ENCODE measurements around the gene ZNF521. TPM values are rescaled to one million over a fixed set of nuclear protein-coding genes. Genes with fewer than 3 reads are reported as not detected.

ZNF521 gene
- total RNA-seq, 1 donor from 2014 or later = not detected

GRCh38 chr18:25146512-25146910, 205.5 kb downstream of the ZNF521 start:
- Mint-ChIP-seq H3K4me1 (ENCODE audit: low read depth) (no peaks in the 10 kb centered on the region), H3K27ac (no peak overlapping the region), H3K27me3 (ENCODE audit: low read depth) (peaks cover 1% of the 10 kb centered on the region), H3K9me3 (no peaks in the 10 kb centered on the region), H3K36me3 (ENCODE audit: low read depth) (no peaks in the 10 kb centered on the region), H3K4me3 (ENCODE audit: low read depth) (no peak overlapping the region)
- intact Hi-C loops (cut with micrococcal nuclease) = no loop called here
- no peak for DNase-seq (ENCODE audit: low spot score)

- H3K4me3 Mint-ChIP-seq (ENCODE audit: low read depth) = no peak overlapping the region
- H3K27ac Mint-ChIP-seq = no peak overlapping the region
- peaks cover 4% of the 10 kb centered on the region for H3K27me3 Mint-ChIP-seq (ENCODE audit: low read depth)
- no peaks in the 10 kb centered on the region for H3K4me1 Mint-ChIP-seq (ENCODE audit: low read depth)
- DNase-seq (ENCODE audit: low spot score) = no peak
- intact Hi-C loops (cut with micrococcal nuclease) = no loop called here
- no peaks in the 10 kb centered on the region for H3K9me3 Mint-ChIP-seq
- no peaks in the 10 kb centered on the region for H3K36me3 Mint-ChIP-seq (ENCODE audit: low read depth)
Observed at GRCh38 chr18:25145731-25146511, 206.0 kb downstream of the ZNF521 start.

- DNase-seq (ENCODE audit: low spot score) = no peak
- Mint-ChIP-seq H3K4me1 (ENCODE audit: low read depth) (no peaks in the 10 kb centered on the region), H3K27me3 (ENCODE audit: low read depth) (peaks cover 5% of the 10 kb centered on the region), H3K9me3 (no peaks in the 10 kb centered on the region), H3K4me3 (ENCODE audit: low read depth) (no peak overlapping the region), H3K36me3 (ENCODE audit: low read depth) (no peaks in the 10 kb centered on the region), H3K27ac (no peak overlapping the region)
- intact Hi-C loops (cut with micrococcal nuclease) = no loop called here
Observed at GRCh38 chr18:25144820-25145219, 207.1 kb downstream of the ZNF521 start.

GRCh38 chr18:25141886-25142285, 210.1 kb downstream of the ZNF521 start:
- H3K9me3 Mint-ChIP-seq = no peaks in the 10 kb centered on the region
- H3K4me1 Mint-ChIP-seq (ENCODE audit: low read depth) = no peaks in the 10 kb centered on the region
- intact Hi-C loops (cut with micrococcal nuclease) = no loop called here
- peaks cover 5% of the 10 kb centered on the region for H3K27me3 Mint-ChIP-seq (ENCODE audit: low read depth)
- no peak overlapping the region for H3K27ac Mint-ChIP-seq
- DNase-seq (ENCODE audit: low spot score) = no peak
- H3K4me3 Mint-ChIP-seq (ENCODE audit: low read depth) = no peak overlapping the region
- H3K36me3 Mint-ChIP-seq (ENCODE audit: low read depth) = no peaks in the 10 kb centered on the region

GRCh38 chr18:25141399-25141798, 210.6 kb downstream of the ZNF521 start:
- no peaks in the 10 kb centered on the region for H3K36me3 Mint-ChIP-seq (ENCODE audit: low read depth)
- peaks cover 5% of the 10 kb centered on the region for H3K27me3 Mint-ChIP-seq (ENCODE audit: low read depth)
- intact Hi-C loops (cut with micrococcal nuclease) = no loop called here
- DNase-seq (ENCODE audit: low spot score) = no peak
- H3K9me3 Mint-ChIP-seq = no peaks in the 10 kb centered on the region
- no peak overlapping the region for H3K4me3 Mint-ChIP-seq (ENCODE audit: low read depth)
- H3K4me1 Mint-ChIP-seq (ENCODE audit: low read depth) = no peaks in the 10 kb centered on the region
- no peak overlapping the region for H3K27ac Mint-ChIP-seq

GRCh38 chr18:25140962-25141308, 211.0 kb downstream of the ZNF521 start:
- Mint-ChIP-seq H3K4me3 (ENCODE audit: low read depth) (no peak overlapping the region), H3K27ac (no peak overlapping the region), H3K27me3 (ENCODE audit: low read depth) (peaks cover 5% of the 10 kb centered on the region)

GRCh38 chr18:25140124-25140961, 211.6 kb downstream of the ZNF521 start:
- H3K9me3 Mint-ChIP-seq = no peaks in the 10 kb centered on the region
- no peak overlapping the region for H3K27ac Mint-ChIP-seq
- no peaks in the 10 kb centered on the region for H3K4me1 Mint-ChIP-seq (ENCODE audit: low read depth)
- intact Hi-C loops (cut with micrococcal nuclease) = no loop called here
- DNase-seq (ENCODE audit: low spot score) = no peak
- peaks cover 5% of the 10 kb centered on the region for H3K27me3 Mint-ChIP-seq (ENCODE audit: low read depth)
- no peaks in the 10 kb centered on the region for H3K36me3 Mint-ChIP-seq (ENCODE audit: low read depth)
- H3K4me3 Mint-ChIP-seq (ENCODE audit: low read depth) = no peak overlapping the region

More at GRCh38 chr18:25140962-25141308, 211.0 kb downstream of the ZNF521 start:
- intact Hi-C loops (cut with micrococcal nuclease) = no loop called here
- no peak for DNase-seq (ENCODE audit: low spot score)
- Mint-ChIP-seq H3K9me3 (no peaks in the 10 kb centered on the region), H3K36me3 (ENCODE audit: low read depth) (no peaks in the 10 kb centered on the region), H3K4me1 (ENCODE audit: low read depth) (no peaks in the 10 kb centered on the region)

GRCh38 chr18:25137197-25137472, 214.8 kb downstream of the ZNF521 start:
- H3K4me1 Mint-ChIP-seq (ENCODE audit: low read depth) = no peaks in the 10 kb centered on the region
- no peak for DNase-seq (ENCODE audit: low spot score)
- intact Hi-C loops (cut with micrococcal nuclease) = no loop called here

GRCh38 chr18:25136416-25137196, 215.4 kb downstream of the ZNF521 start:
- peaks cover 6% of the 10 kb centered on the region for H3K27me3 Mint-ChIP-seq (ENCODE audit: low read depth)
- no peaks in the 10 kb centered on the region for H3K36me3 Mint-ChIP-seq (ENCODE audit: low read depth)
- H3K27ac Mint-ChIP-seq = no peak overlapping the region
- intact Hi-C loops (cut with micrococcal nuclease) = no loop called here
- no peak overlapping the region for H3K4me3 Mint-ChIP-seq (ENCODE audit: low read depth)
- H3K9me3 Mint-ChIP-seq = no peaks in the 10 kb centered on the region
- no peak for DNase-seq (ENCODE audit: low spot score)
- H3K4me1 Mint-ChIP-seq (ENCODE audit: low read depth) = no peaks in the 10 kb centered on the region

More at GRCh38 chr18:25137197-25137472, 214.8 kb downstream of the ZNF521 start:
- Mint-ChIP-seq H3K27me3 (ENCODE audit: low read depth) (peaks cover 5% of the 10 kb centered on the region), H3K4me3 (ENCODE audit: low read depth) (no peak overlapping the region), H3K9me3 (no peaks in the 10 kb centered on the region), H3K36me3 (ENCODE audit: low read depth) (no peaks in the 10 kb centered on the region), H3K27ac (no peak overlapping the region)

- no peak overlapping the region for H3K4me3 Mint-ChIP-seq (ENCODE audit: low read depth)
- H3K27me3 Mint-ChIP-seq (ENCODE audit: low read depth) = peaks cover 2% of the 10 kb centered on the region
- no peaks in the 10 kb centered on the region for H3K36me3 Mint-ChIP-seq (ENCODE audit: low read depth)
- H3K27ac Mint-ChIP-seq = no peak overlapping the region
- no peaks in the 10 kb centered on the region for H3K9me3 Mint-ChIP-seq
- intact Hi-C loops (cut with micrococcal nuclease) = no loop called here
- DNase-seq (ENCODE audit: low spot score) = no peak
- no peaks in the 10 kb centered on the region for H3K4me1 Mint-ChIP-seq (ENCODE audit: low read depth)
Observed at GRCh38 chr18:25134861-25135260, 217.1 kb downstream of the ZNF521 start.

- intact Hi-C loops (cut with micrococcal nuclease) = no loop called here
Observed at GRCh38 chr18:25133879-25134278, 218.1 kb downstream of the ZNF521 start.

GRCh38 chr18:25132786-25133496, 219.0 kb downstream of the ZNF521 start:
- no peak for DNase-seq (ENCODE audit: low spot score)
- Mint-ChIP-seq H3K4me1 (ENCODE audit: low read depth) (no peaks in the 10 kb centered on the region), H3K9me3 (no peaks in the 10 kb centered on the region), H3K27ac (no peak overlapping the region), H3K36me3 (ENCODE audit: low read depth) (no peaks in the 10 kb centered on the region), H3K4me3 (ENCODE audit: low read depth) (no peak overlapping the region), H3K27me3 (ENCODE audit: low read depth) (peaks cover 2% of the 10 kb centered on the region)
- intact Hi-C loops (cut with micrococcal nuclease) = no loop called here

More at GRCh38 chr18:25133879-25134278, 218.1 kb downstream of the ZNF521 start:
- Mint-ChIP-seq H3K27ac (no peak overlapping the region), H3K4me1 (ENCODE audit: low read depth) (no peaks in the 10 kb centered on the region), H3K9me3 (no peaks in the 10 kb centered on the region), H3K27me3 (ENCODE audit: low read depth) (peaks cover 2% of the 10 kb centered on the region), H3K4me3 (ENCODE audit: low read depth) (no peak overlapping the region), H3K36me3 (ENCODE audit: low read depth) (no peaks in the 10 kb centered on the region)
- DNase-seq (ENCODE audit: low spot score) = no peak

Data from activated T-helper 2 cell treated with anti-CD3 and anti-CD28 coated beads, Interferon-gamma antibody, Interleukin-2, Interleukin-4, amounts not matched to agents 10 μg/mL and 5 μg/mL and 100 μg/mL, durations not matched to agents 14 hours and 24 hours and 36 hours (primary cell).